GOT3 (cell line): ENCODE measurements around the gene CDKL5.

Source experiments
- DNase-seq: peaks from one replicate; lab custom pipeline; 2025; ENCODE audit warnings: mixed read lengths; lab: John Stamatoyannopoulos, UW

Gene CDKL5

DNA sequence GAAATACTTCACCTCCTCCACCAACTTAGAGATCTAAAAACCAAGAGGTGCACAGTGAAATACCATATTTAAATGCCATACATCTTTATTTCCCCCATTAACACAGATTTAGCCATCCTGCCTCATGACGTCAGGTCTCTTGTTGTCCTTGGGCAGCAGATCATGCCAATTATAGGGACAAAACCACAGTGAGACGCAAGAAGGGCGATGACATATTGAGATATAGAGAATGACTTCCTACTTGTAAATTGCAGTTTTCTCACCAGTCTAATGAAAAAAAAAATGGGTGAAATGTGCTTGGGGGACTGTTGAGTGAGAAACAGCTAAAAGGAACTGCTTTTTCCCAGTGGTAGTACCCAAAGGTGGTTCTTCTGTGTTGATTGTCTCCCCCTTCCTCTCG lies 222.2 kb downstream of the CDKL5 start:
- DNase-seq = no peak

DNA sequence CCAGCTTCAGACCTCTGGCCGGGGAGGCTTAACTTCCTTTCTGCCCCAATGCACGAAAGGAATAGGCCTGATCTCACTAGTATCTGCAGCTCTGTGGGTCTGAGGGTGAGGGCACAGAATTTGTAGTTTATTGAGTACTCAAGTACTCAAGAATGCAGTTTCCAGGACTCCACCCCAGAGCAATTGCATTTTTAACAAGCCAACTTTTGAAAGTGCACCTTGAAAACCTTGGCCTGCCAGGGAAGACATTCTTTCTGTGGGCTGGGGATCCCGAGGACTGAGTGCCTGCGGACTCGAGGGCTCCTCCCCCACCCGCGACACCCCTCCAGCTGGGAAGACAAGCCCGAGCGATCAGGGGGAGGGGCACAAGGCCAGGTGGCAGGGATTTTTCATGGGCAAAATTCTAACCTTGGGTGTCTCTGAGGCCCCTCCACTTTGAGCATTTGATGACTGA lies 224.1 kb downstream of the CDKL5 start:
- no peak for DNase-seq

DNA sequence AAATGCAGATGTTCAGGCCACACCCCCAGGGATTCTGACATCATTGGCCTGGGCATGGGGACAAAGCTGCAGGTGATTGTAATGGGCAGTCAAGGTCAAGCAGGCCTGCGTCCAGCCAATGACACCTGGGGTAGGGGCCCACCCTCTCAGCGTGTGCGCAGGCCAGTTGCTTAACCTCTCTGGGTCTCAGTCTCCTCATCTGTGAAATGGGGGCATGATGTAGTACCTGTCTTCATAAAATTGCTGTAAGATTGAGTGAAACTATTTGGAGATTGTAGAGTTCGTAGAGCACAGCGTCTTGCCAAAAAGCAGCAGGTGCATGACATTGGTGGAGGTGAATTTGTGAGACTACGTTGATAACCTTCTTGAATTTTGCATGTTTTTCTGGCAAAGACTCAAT lies 225.3 kb downstream of the CDKL5 start:
- no peak for DNase-seq

DNA sequence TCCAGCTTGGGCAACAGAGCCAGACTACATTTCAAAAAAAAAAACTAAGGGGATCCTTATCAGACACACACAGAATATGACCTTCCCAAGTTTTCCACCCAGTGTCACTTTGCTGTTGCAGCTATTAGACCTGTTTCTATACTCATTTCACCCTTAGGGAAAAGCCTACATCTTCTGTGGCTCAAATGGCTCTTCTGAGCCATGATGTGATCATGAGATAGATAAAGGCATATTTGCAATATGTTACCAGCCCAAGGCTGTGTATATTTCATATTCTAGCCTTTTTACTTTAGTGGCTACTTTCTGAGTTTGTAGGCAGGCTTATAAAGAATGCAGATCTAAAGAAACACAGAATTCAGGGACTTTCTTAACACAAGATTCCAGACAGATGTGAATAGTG lies 227.2 kb downstream of the CDKL5 start:
- no peak for DNase-seq

- DNase-seq = no peak
Measured at GRCh38 chrX:18654875-18655836, 229.7 kb downstream of the CDKL5 start.

- no peak for DNase-seq
Measured at GRCh38 chrX:18661273-18661672, 235.9 kb downstream of the CDKL5 start.

DNA sequence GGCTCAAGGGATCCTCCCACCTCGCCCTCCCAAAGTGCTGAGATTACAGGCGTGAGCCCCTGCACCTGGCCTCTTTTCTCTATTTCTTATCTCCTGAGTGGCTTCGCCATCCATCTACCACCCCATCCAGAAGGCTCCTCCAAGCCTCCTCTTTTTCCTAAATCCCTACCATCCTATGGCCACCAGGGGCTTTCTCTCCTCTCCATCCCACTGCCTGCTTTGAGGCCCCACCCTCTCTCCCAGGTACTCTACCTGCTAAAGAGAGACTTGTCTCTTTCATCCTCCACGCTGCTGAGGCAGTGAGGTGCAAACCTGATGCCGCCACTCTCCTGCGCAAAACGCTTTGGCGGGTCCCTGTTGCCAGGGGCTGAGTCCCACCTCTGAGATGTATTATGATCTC lies 239.5 kb downstream of the CDKL5 start:
- DNase-seq = no peak

- DNase-seq = no peak
Measured at GRCh38 chrX:18666614-18667013, 241.2 kb downstream of the CDKL5 start.

- DNase-seq = no peak
Measured at GRCh38 chrX:18668071-18668835, 242.8 kb downstream of the CDKL5 start.

- DNase-seq = no peak
Measured at GRCh38 chrX:18672008-18672407, 246.6 kb downstream of the CDKL5 start, which contains the start of gene RS1. TSS of gene RS1 (minus strand) at chrX:18672108. CDS start at chrX:18672068, 40 bp downstream.

- DNase-seq = no peak
Measured at GRCh38 chrX:18674417-18674787, 249.0 kb downstream of the CDKL5 start.

- peak; percentile 70 for DNase-seq
Measured at GRCh38 chrX:18674788-18675735, 249.7 kb downstream of the CDKL5 start.

- DNase-seq = no peak
Measured at GRCh38 chrX:18676050-18676449, 250.6 kb downstream of the CDKL5 start.

GRCh38 chrX:18676470-18676869 lies 251.1 kb downstream of the CDKL5 start:
- DNase-seq = no peak

DNA sequence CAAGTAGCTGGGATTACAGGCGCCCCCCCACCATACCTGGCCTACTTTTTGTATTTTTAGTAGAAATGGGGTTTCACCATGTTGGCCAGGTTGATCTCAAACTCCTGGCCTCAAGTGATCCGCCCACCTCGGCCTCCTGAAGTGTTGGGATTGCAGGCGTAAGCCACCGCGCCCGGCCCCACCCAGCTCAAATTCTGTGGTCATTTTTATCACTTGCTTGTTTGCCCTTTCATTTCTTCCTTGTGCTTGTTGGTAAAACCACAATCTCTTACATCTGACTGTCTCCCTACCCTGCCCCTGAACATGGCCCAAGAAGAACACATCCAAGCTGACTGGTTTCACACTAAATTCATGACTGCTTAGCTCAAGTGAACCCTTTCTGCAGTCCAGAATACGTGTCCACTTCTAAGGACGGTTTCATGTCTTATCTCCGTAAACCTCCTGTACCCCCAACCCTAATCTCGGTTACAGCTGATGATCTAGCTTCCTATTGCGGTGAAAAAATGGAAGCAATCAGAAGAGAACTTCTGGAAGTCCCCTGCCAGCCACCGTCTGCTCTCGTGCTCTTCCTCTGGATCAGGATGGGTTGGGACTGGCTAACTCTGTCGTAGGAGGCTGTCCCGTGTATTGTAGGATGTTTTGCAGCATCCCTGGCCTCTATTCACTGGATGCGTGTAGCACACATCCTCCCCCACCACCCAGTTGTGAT lies 251.9 kb downstream of the CDKL5 start:
- DNase-seq = no peak

- DNase-seq = no peak
Measured at GRCh38 chrX:18681996-18682395, 256.6 kb downstream of the CDKL5 start.

DNA sequence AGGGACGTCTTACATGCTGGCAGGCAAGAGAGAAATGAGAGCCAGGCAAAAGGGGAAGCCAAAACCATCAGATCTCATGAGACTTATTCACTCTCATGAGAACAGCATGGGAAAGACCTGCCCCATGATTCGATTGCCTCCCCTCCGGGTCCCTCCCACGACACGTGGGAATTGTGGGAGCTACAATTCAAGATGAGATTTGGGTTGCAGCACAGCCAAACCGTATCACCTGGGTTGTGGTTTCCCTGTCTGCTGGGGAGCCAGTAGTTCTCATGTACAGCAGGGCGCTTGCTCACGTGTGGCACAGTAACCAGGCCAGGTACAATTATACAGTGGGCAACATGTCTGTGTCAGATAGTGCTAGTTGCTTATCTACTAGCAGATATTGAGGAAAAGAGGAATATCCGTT lies 257.6 kb downstream of the CDKL5 start:
- DNase-seq = no peak

DNA sequence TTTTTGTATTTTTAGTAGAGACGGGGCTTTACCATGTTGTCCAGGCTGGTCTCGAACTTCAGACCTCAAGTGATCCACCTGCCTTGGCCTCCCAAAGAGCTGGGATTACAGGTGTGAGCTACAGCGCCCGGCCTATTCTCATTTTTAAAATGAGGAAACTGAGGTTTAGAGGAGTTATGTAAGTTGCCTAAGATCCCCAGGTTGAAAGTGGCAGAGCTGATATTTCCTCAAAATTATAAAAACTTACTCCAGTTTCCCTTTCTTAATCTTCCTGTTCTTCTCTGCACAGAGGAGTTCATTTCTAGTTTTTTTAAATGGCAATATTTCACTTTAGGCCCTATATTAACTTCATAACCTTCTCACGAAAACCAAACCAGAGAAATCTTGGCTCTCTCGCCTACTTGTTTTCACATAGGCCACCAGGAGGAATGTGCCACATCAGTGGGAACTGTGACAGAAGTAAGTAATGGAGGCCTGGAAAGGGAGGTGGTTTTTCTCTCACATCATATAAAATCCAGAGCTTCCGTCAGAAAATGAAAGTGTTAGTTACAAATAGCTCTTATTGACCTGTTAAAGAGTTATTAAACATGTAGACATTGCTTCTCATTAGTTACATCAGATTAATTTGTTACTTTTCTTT lies 262.6 kb downstream of the CDKL5 start:
- DNase-seq = no peak

GRCh38 chrX:18691431-18691830 lies 266.0 kb downstream of the CDKL5 start:
- no peak for DNase-seq

DNA sequence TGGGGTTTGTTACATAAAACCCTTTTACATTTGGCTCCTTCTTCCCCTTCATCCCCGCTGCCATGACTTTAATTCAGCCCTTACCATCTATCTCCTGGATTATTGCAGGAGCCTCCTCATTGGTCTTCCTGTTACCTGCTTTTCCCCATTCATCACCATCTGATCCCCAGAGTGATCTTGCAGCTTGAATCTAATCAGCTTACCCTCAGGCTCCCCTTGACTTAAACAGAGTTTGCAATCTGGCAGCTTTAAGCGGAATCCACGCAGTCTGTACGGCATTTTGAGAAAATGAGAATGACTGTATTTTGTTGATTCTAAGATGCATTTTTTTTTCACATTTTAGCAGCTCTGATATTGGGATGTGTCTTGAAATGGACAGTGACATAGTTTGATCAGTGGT lies 267.1 kb downstream of the CDKL5 start:
- no peak for DNase-seq

- no peak for DNase-seq
Measured at GRCh38 chrX:18696653-18697052, 271.2 kb downstream of the CDKL5 start.
